Activated T-cell treated with anti-CD3 and anti-CD28 coated beads for 4 hours (primary cell): Measurements from ENCODE around the gene SERPINE1.

Experiments
- DNase-seq: peaks from one replicate; pipeline ENCODE4 v3.0.0-alpha.2; 2020

Gene SERPINE1

GRCh38 chr7:101170617-101171441 is 43.9 kb downstream of the SERPINE1 start:
- DNase-seq: no peak

GRCh38 chr7:101171442-101171837 is 44.5 kb downstream of the SERPINE1 start:
- DNase-seq: no peak

GRCh38 chr7:101172005-101172853 is 45.3 kb downstream of the SERPINE1 start:
- DNase-seq: no peak

- no peak for DNase-seq
Measured at GRCh38 chr7:101172854-101173751, 46.2 kb downstream of the SERPINE1 start.

GRCh38 chr7:101173752-101174244 is 46.9 kb downstream of the SERPINE1 start:
- peak; percentile 50 for DNase-seq

GRCh38 chr7:101174322-101174854 is 47.5 kb downstream of the SERPINE1 start:
- no peak for DNase-seq

- DNase-seq: no peak
Measured at GRCh38 chr7:101175664-101176063, 48.8 kb downstream of the SERPINE1 start.

GRCh38 chr7:101177644-101178043 is 50.7 kb downstream of the SERPINE1 start:
- DNase-seq: no peak

- no peak for DNase-seq
Measured at GRCh38 chr7:101179117-101179516, 52.2 kb downstream of the SERPINE1 start.

GRCh38 chr7:101179713-101180112 is 52.8 kb downstream of the SERPINE1 start:
- no peak for DNase-seq

- no peak for DNase-seq
Measured at GRCh38 chr7:101180130-101180755, 53.3 kb downstream of the SERPINE1 start, which contains the start of gene NAT16. Gene NAT16, minus strand, starts transcription at chr7:101180293. Its CDS starts 5,486 bp downstream, at chr7:101174807.

- DNase-seq: no peak
Measured at GRCh38 chr7:101185258-101185839, 58.4 kb downstream of the SERPINE1 start.

- DNase-seq: no peak
Measured at GRCh38 chr7:101186194-101186593, 59.3 kb downstream of the SERPINE1 start.

- DNase-seq: no peak
Measured at GRCh38 chr7:101186844-101187428, 60.0 kb downstream of the SERPINE1 start.
